ENCODE measurements around the gene BBS1. TPM values are rescaled to one million over a fixed set of nuclear protein-coding genes. Genes with fewer than 3 reads are reported as not detected.

Gene BBS1
- polyA plus RNA-seq, 1 donor = 17.8 TPM

DNA sequence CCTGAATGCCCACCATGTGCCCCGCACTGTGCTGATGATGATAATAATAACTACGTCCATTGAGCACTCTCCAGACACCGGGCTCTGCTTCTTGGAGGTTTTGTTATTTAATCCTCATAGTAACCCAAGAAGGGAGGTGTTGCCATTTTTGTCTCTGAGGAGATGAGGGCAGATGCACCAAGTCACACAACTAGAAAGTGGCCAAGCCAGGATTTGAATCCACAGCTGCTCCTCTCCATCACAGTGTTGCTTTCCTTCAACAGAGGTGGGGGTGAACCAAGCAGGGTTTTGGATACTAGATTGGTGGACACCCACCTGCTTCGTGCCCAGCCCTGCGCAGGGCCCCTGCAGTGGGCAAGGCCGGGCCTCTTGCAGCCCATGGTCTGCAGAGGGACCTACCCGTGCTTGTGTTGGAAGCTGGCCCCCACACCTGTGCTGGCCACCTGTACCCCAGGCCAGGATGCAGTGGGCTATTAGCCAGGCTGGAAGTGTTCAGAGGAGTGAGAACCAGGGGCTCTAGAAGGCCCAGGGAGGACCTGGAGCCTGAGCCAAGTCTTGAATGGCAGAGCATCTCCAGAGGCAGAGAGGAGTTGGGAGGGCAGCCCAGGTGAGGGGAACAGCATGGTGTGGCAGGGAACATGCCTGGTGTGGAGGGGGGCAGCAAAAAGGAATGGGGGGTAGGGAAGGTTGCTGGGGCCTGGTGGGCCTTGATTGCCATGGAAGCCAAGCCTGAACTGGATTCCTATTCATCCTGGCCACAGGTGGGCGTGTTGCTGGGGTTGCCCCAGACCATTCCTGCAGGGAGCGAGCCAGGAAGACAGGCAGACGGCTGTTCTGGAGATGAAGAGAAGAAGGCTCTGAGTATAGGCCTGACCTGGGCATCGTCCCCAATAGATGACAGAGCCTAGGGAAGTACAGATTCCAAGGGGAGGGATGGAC is 32.9 kb upstream of the BBS1 start:
- no peak for DNase-seq (ENCODE audit: low read depth)

GRCh38 chr11:66478729-66479393 is 31.6 kb upstream of the BBS1 start:
- no peak for DNase-seq (ENCODE audit: low read depth)

- no peak for DNase-seq (ENCODE audit: low read depth)
These were observed 30.9 kb upstream of the BBS1 start for GRCh38 chr11:66479394-66480116.

GRCh38 chr11:66480117-66480938 is 30.1 kb upstream of the BBS1 start, which contains the start of gene DPP3:
Gene DPP3 (plus strand): TSS chr11:66480434. CDS start chr11:66482201, 1,767 bp downstream.
- DNase-seq (ENCODE audit: low read depth) = peak; percentile 84

DNA sequence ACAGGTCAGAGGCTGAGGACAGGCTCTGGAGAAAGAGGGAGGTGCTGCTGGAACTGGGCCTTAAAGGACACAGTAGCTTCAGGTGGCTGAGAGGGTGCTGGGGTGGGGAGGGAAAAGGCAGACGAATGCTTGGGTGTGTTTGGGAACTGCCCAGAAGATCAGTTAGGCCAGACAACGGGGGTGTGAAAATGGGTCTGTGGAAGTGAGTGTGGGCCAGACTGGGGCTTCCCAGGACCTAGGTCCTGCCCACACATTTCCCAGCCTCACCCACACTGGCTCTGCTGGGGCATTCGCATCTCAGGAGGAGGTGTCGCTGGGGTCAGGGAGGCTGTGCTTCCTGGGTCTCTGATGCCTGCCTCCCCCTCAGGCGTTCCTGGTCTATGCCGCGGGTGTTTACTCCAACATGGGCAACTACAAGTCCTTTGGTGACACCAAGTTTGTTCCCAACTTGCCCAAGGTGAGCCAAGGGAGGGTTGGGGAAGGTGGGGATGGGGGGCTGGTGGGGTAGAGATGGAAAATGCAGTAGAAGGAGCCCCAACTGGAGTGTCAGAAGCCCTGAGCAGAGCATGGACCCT is 25.5 kb upstream of the BBS1 start:
- no peak for DNase-seq (ENCODE audit: low read depth)

GRCh38 chr11:66488957-66489356 is 21.5 kb upstream of the BBS1 start:
- no peak for DNase-seq (ENCODE audit: low read depth)

- no peak for DNase-seq (ENCODE audit: low read depth)
These were observed 20.8 kb upstream of the BBS1 start for GRCh38 chr11:66489636-66490035.

DNA sequence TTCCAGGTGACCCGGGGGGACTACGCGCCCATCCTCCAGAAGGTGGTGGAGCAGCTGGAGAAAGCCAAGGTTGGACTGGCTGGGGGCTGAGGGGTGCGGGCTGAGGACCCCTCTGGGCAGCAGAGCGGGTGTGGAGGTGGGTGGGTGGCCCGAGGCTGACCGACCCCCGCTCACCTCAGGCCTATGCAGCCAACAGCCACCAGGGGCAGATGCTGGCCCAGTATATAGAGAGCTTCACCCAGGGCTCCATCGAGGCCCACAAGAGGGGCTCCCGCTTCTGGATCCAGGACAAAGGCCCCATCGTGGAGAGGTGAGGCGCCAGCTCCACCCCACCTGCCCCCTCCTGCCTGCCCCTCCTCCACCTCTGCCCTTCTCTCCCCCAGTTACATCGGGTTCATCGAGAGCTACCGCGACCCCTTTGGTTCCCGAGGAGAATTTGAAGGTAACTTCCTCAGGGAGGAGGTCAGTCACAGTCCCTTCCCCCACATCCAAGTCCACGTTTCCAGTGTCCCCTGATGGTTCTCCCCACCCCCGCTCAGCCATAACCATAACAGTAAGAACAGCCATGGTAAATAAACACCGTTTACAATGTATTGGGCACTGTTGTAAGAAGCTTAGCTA is 19.0 kb upstream of the BBS1 start:
- no peak for DNase-seq (ENCODE audit: low read depth)

- no peak for DNase-seq (ENCODE audit: low read depth)
These were observed 18.1 kb upstream of the BBS1 start for GRCh38 chr11:66492161-66492865.

DNA sequence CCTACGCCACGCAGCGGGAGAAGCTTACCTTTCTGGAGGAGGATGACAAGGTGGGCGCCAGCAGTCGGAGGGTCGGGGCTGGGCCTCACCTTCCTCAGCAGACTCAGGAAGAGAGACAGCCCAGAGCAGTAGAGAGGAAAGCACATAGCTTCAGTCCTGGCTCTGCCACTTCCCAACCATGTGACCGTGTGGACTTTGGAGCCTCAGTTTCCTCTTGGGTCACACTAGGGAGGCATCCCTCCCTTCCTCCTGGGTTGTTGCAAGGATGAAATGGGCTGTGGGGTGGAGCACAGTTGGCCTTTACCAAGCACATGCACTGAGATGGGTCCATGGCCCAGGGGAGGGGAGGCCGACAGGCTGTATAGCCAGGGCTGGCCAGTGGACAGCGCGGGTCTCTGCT is 17.3 kb upstream of the BBS1 start:
- DNase-seq (ENCODE audit: low read depth) = no peak

DNA sequence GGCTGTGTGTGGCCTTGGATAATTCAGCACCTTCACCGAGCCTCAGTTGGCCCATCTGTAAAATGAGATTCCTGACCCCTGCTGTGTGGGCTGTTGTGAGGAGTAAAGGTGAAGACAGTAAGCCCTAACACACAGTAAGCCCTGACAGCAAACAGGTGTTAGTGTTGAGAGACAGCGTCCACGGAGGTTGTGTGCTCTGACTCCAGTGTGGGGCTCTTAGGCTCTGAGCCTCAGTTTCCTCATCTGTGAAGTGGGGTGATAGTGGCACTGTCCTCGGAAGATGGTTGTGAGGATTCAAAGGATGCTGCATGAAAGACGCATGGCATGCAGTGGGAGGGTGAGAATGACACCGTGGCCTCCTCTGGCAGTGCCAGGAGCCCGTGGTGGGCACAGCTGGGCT is 16.0 kb upstream of the BBS1 start:
- no peak for DNase-seq (ENCODE audit: low read depth)

DNA sequence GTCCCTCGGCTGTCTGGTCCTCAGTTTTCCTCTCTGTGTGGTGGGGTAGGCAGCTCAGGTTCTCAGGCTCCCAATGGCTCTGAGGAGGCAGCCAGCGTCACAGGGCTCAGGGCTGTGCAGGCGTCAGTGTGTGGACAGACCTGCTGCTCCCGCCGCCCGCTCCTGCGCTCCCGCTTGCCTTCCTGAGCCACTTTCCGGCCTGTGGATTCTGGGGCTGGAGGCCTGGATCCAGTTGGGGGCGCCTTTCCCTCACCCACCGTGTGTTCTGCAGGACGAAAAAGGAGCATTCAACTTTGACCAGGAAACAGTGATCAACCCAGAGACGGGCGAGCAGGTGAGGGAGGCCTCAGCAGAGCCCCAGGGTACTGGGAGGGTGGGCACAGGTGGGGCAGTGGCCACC is 15.5 kb upstream of the BBS1 start:
- no peak for DNase-seq (ENCODE audit: low read depth)

GRCh38 chr11:66495401-66495854 is 15.0 kb upstream of the BBS1 start:
- no peak for DNase-seq (ENCODE audit: low read depth)

DNA sequence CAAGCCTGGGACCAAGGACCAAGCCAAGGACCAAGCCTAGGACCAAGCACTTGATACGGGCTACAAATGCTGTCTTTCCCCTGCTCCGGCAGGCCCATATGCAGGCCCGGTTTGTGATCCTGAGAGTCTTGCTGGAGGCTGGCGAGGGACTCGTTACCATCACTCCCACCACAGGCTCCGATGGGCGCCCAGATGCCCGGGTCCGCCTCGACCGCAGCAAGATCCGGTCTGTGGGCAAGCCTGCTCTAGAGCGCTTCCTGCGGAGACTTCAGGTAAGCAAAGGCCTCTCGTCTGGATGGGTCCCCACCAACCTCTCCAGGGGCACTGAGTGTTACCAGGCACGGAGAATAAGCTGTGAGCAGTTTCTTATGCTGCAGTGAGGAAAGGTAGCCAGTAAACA is 13.2 kb upstream of the BBS1 start:
- DNase-seq (ENCODE audit: low read depth) = no peak

DNA sequence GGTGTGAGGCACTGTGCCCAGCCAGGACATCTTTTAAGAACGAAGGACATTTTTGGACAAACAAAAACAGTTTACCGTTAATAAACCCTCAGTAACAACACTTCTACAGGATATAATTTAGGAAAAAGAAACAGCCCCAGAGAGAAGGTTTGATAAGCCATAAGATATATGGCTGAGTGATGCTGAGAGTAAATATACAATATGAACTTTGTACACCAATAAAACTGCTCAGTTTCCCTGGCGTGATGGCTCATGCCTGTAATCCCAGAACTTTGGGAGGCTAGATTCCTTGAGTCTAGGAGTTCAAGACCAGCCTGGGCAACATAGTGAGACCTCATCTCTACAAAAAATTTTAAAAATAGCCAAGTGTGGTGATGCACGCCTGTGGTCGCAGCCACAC is 11.9 kb upstream of the BBS1 start:
- no peak for DNase-seq (ENCODE audit: low read depth)

- no peak for DNase-seq (ENCODE audit: low read depth)
These were observed 5.1 kb upstream of the BBS1 start for GRCh38 chr11:66505276-66505816.

DNA sequence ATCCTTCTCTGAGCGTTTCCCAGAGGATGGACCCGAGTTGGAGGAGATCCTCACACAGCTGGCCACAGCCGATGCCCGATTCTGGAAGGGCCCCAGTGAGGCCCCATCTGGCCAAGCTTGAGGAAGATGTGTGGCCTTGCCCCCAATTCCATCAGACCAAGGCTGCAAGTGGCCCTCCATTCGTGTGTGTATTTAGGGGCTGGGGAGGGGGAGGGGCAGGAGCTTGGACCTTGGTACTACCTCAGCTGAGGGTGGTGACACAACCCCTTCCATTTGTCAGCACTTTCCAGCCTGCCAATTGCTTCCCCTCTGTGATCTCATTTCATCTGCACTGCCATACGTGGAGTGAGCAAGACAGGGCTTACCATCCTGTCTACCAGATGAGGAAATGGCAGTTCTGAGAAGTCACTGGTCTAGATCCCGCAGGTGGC is 1.3 kb upstream of the BBS1 start:
- DNase-seq (ENCODE audit: low read depth) = no peak

- no peak for DNase-seq (ENCODE audit: low read depth)
These were observed 530 bp downstream of the BBS1 start for GRCh38 chr11:66510990-66511339.

DNA sequence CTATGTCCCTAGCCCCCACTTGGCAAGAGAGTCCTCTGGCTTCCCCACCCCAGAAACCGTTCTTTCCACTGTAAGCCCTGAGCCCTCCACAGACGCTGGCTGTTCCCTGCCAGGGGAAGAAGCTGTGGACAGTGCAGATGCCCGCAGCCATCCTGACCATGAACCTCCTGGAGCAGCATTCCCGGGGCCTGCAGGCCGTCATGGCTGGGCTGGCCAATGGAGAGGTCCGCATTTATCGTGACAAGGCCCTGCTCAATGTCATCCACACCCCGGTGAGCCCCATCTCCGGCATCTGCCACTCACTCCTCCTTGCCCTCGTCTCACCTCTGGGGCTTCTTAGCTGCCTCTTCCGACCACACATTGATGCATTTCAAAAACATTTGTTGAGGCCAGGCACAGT is 13.2 kb downstream of the BBS1 start:
- no peak for DNase-seq (ENCODE audit: low read depth)

All from forelimb muscle (tissue), 1 donor.